Fibroblast of lung (primary cell): ENCODE data around the gene SEMG1. TPM values are rescaled to one million over a fixed set of nuclear protein-coding genes. Genes with fewer than 3 reads are reported as not detected.
A peak's percentile ranks its signal among the peaks of the same experiment; 100 is the strongest.

Experiments used
- DNase-seq, 2 donors: peaks; one replicate each; pipeline versions ENCODE4 v3.0.0 to v3.0.0-alpha.2; 2010; ENCODE audit warnings: low read depth in 2 of 2
- H2AFZ ChIP-seq: 2 replicates; pipeline ENCODE4 v1.5.1; 2012; ENCODE audit warnings: low read length, control low read depth, inconsistent platforms
- H3K27ac ChIP-seq: 2 replicates; pipeline ENCODE4 v1.5.1; 2011; ENCODE audit warnings: low read length, control low read depth; ENCODE audit not compliant: insufficient read depth
- H3K27me3 ChIP-seq: 2 replicates; pipeline ENCODE4 v1.5.1; 2011; ENCODE audit warnings: mild to moderate bottlenecking, low read length; ENCODE audit not compliant: control insufficient read depth, insufficient read depth
- H3K36me3 ChIP-seq: 2 replicates; pipeline ENCODE4 v1.5.1; 2011; ENCODE audit warnings: low read length; ENCODE audit not compliant: control insufficient read depth, insufficient read depth
- H3K4me1 ChIP-seq: 2 replicates; pipeline ENCODE4 v1.5.1; 2011; ENCODE audit warnings: low read length; ENCODE audit not compliant: control insufficient read depth, insufficient read depth; ENCODE audit errors: extremely low read depth
- H3K4me2 ChIP-seq: 2 replicates; pipeline ENCODE4 v1.5.1; 2011; ENCODE audit warnings: low read length, control low read depth; ENCODE audit not compliant: insufficient read depth; ENCODE audit errors: extremely low read depth
- H3K4me3 ChIP-seq, 4 experiments: fragments of 200-600 bp in 1 of 4; sonication (generic) in 1 of 4; replicated peaks in 1 of 4; 2 replicates each; pipeline ENCODE4 v1.5.1; 2011 to 2016; ENCODE audit warnings: low read length in 4 of 4, low read depth in 3 of 4, mild to moderate bottlenecking in 3 of 4, control low read depth in 2 of 4, inconsistent platforms in 1 of 4, mixed read lengths in 1 of 4; ENCODE audit not compliant: insufficient read depth in 1 of 4; ENCODE audit errors: control extremely low read depth in 1 of 4
- H3K79me2 ChIP-seq: 2 replicates; pipeline ENCODE4 v1.5.1; 2012; ENCODE audit warnings: mild to moderate bottlenecking, low read length, inconsistent platforms; ENCODE audit not compliant: control insufficient read depth, insufficient read depth
- H3K9ac ChIP-seq: 2 replicates; pipeline ENCODE4 v1.5.1; 2011; ENCODE audit warnings: mild to moderate bottlenecking, low read length, control low read depth; ENCODE audit not compliant: insufficient read depth
- H3K9me3 ChIP-seq: 2 replicates; pipeline ENCODE4 v1.5.1; 2012; ENCODE audit warnings: low read depth, low read length; ENCODE audit not compliant: control insufficient read depth, insufficient read depth
- H4K20me1 ChIP-seq: 2 replicates; pipeline ENCODE4 v1.5.1; 2011; ENCODE audit warnings: low read length; ENCODE audit not compliant: control insufficient read depth, insufficient read depth; ENCODE audit errors: extremely low read depth
- EZH2 ChIP-seq: IDR thresholded peaks from 2 replicates; pipeline ENCODE4 v1.5.1; 2012; ENCODE audit warnings: low read length, control low read depth, mild to moderate bottlenecking; ENCODE audit errors: missing control alignments
- polyA plus RNA-seq, 2 donors: library from polyadenylated mRNA; depleted of rRNA in 1 of 2; stranded (reverse) in 1 of 2; unstranded in 1 of 2; fragments of >200 nt; gene quantifications; 2 replicates each; pipeline ENCODE4 v1.2.1, GENCODE V29; 2011 to 2012; ENCODE audit warnings: missing spikeins in 1 of 2
- total RNA-seq: library from RNA; depleted of rRNA; stranded (reverse); fragments of >200 nt; gene quantifications from 2 replicates; pipeline ENCODE4 v1.2.1, GENCODE V29; 2014
- TF ChIP-seq, protein P1 (sequence below), 2 donors: IDR thresholded peaks in 1 of 2; conservative IDR thresholded peaks in 1 of 2; 1 replicate in 1 of 2; 2 replicates in 1 of 2; pipeline ENCODE4 v1.5.1; 2011 to 2012; ENCODE audit warnings: low read length in 2 of 2, control low read depth in 1 of 2, inconsistent platforms in 1 of 2, low read depth in 1 of 2, mild to moderate bottlenecking in 1 of 2

The SEMG1 gene
- total and polyA plus RNA-seq, 2 donors (not counting 1 experiment from before 2014, with no cell fraction given) = not detected

DNA sequence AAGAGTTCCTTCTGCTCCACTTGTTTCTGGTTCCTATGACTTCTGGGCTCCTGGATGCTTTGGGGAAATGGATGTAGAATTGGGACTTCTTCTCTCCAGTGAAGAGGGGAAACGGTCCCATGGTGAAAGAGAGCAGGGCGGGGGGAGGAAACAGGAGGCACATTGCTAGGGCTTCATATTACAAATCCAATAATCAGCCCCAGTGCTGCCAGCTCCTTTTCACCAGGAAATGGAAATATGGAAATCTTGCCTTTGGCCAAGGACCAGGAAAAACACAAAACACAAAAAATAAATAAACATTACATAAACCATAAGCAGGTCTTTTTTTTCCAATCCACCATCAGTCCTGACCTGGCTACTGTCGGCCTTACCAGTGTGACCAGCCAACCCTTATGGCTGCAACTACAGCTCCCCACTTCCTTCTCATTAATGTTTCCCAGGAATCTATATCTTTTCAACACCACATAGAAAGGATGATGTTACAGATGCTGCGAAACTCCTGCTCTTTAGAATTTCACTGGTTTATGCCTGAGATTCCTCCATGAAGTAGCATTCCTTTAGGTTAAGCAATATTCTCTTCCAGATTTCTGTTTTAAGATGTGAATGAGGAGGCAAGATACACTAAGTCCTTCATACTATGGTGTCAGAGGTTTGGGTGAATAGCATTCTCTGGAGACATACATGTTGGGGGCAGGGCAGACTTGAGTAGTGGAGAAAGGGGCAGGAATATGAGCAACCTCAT is 30.1 kb upstream of the SEMG1 start:
- no peaks in the 10 kb centered on the region for H3K9me3 ChIP-seq
- no peak for TF ChIP-seq EZH2
- TF ChIP-seq, protein P1, sequence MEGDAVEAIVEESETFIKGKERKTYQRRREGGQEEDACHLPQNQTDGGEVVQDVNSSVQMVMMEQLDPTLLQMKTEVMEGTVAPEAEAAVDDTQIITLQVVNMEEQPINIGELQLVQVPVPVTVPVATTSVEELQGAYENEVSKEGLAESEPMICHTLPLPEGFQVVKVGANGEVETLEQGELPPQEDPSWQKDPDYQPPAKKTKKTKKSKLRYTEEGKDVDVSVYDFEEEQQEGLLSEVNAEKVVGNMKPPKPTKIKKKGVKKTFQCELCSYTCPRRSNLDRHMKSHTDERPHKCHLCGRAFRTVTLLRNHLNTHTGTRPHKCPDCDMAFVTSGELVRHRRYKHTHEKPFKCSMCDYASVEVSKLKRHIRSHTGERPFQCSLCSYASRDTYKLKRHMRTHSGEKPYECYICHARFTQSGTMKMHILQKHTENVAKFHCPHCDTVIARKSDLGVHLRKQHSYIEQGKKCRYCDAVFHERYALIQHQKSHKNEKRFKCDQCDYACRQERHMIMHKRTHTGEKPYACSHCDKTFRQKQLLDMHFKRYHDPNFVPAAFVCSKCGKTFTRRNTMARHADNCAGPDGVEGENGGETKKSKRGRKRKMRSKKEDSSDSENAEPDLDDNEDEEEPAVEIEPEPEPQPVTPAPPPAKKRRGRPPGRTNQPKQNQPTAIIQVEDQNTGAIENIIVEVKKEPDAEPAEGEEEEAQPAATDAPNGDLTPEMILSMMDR (conservative IDR thresholded peaks at IDR 0.05 in 1 of 2, IDR thresholded peaks at IDR 0.05 in 1 of 2; ENCODE audit: low read depth in 1 of 2, low read length in 2 of 2) = no peak
- H4K20me1 ChIP-seq = no peaks in the 10 kb centered on the region
- no peak overlapping the region for H2AFZ ChIP-seq
- no peak overlapping the region for H3K9ac ChIP-seq
- no peaks in the 10 kb centered on the region for H3K4me1 ChIP-seq
- no peaks in the 10 kb centered on the region for H3K79me2 ChIP-seq
- no peak overlapping the region for H3K27ac ChIP-seq
- no peak for DNase-seq
- H3K4me2 ChIP-seq = no peak overlapping the region
- H3K4me3 ChIP-seq = no peak overlapping the region
- H3K27me3 ChIP-seq = peaks cover 3% of the 10 kb centered on the region
- H3K36me3 ChIP-seq = no peaks in the 10 kb centered on the region

DNA sequence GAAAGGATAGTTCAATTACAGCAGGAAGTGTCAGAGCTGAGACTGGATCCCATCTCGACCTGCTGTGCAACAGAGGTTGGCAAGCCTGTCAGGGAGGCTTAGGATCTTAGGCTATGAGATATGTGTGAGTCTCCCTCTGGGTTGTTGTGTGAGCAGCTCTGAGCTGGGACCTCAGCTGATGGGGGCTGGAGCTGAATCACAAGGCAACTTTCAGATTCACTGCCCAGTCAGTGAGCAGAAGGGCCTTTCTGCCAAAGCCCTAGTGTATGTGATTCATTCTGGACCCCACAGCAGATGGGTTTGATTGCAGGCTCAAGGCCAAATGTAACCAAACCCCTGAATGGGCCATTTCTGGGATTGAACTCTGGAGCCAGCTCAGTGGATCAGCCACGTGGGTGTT is 27.7 kb upstream of the SEMG1 start:
- Histone ChIP-seq H3K4me2 (no peak overlapping the region), H3K9ac (no peak overlapping the region), H3K4me1 (no peaks in the 10 kb centered on the region), H3K79me2 (no peaks in the 10 kb centered on the region), H3K27me3 (peaks cover 3% of the 10 kb centered on the region), H3K27ac (no peak overlapping the region), H3K9me3 (no peaks in the 10 kb centered on the region), H3K36me3 (no peaks in the 10 kb centered on the region), H3K4me3 (no peak overlapping the region), H2AFZ (no peak overlapping the region), H4K20me1 (no peaks in the 10 kb centered on the region)
- TF ChIP-seq, protein P1 (conservative IDR thresholded peaks at IDR 0.05 in 1 of 2, IDR thresholded peaks at IDR 0.05 in 1 of 2; ENCODE audit: low read depth in 1 of 2, low read length in 2 of 2) = no peak
- TF ChIP-seq EZH2 = no peak
- DNase-seq = no peak

DNA sequence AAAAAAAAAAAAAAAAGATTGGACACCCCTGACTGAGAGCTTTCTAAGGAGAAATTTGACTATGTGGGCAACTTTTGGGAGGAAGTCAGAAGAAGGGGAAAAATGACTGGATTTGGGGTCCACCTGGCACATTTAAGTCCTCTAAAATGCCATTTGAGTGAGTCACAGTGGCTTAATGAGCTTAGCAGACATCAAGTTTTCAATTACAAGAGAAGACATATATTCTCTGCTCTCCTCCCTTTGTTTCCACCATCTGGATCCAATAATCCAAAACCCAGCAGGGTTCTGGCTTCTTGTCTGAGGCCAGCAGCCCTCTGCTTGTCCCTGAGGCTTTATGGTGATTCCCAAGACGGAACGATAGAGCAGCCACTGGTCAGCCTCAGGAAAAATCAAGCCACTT is 25.2 kb upstream of the SEMG1 start:
- no peak for TF ChIP-seq EZH2
- TF ChIP-seq, protein P1 (conservative IDR thresholded peaks at IDR 0.05 in 1 of 2, IDR thresholded peaks at IDR 0.05 in 1 of 2; ENCODE audit: low read depth in 1 of 2, low read length in 2 of 2) = no peak
- no peak overlapping the region for H3K27ac ChIP-seq
- no peak overlapping the region for H3K4me3 ChIP-seq
- H4K20me1 ChIP-seq = no peaks in the 10 kb centered on the region
- H3K4me1 ChIP-seq = no peaks in the 10 kb centered on the region
- H3K79me2 ChIP-seq = no peaks in the 10 kb centered on the region
- H2AFZ ChIP-seq = no peak overlapping the region
- no peak overlapping the region for H3K4me2 ChIP-seq
- DNase-seq = peak in 1 of 2 donors; percentile 6
- H3K36me3 ChIP-seq = no peaks in the 10 kb centered on the region
- no peak overlapping the region for H3K9ac ChIP-seq
- no peaks in the 10 kb centered on the region for H3K27me3 ChIP-seq
- no peaks in the 10 kb centered on the region for H3K9me3 ChIP-seq
